Activated CD4-positive, alpha-beta memory T cell treated with anti-CD3 and anti-CD28 coated beads, Interleukin-2, amount 10 ng/mL, durations not matched to agents 7 days and 5 days (primary cell): ENCODE measurements around the gene CSNK1A1L. TPM values are rescaled to one million over a fixed set of nuclear protein-coding genes. Genes with fewer than 3 reads are reported as not detected.

Experiments used
- CTCF ChIA-PET: fragments of 350-600 bp; sonication (Branson Sonifier 250); formaldehyde crosslinking; loops from one replicate; lab custom pipeline; 2021; ENCODE audit warnings: antibody characterized with exemption, inconsistent platforms; lab: Charles Lee
- POLR2A ChIA-PET: fragments of 350-600 bp; sonication (Branson Sonifier 250); formaldehyde crosslinking; loops from one replicate; lab custom pipeline; 2021; ENCODE audit warnings: antibody characterized with exemption; lab: Charles Lee
- DNase-seq: peaks from one replicate; pipeline ENCODE4 v3.0.0-alpha.2; 2020
- H3K27ac Mint-ChIP-seq: one replicate; pipeline ENCODE4 v1.8.0; 2021; ENCODE audit warnings: mild to moderate bottlenecking, mixed read lengths
- H3K27me3 Mint-ChIP-seq: one replicate; pipeline ENCODE4 v1.8.0; 2021; ENCODE audit warnings: mixed read lengths
- H3K36me3 Mint-ChIP-seq: one replicate; pipeline ENCODE4 v1.8.0; 2021; ENCODE audit warnings: low read depth, mixed read lengths
- H3K4me1 Mint-ChIP-seq: one replicate; pipeline ENCODE4 v1.8.0; 2021; ENCODE audit warnings: mixed read lengths
- H3K4me3 Mint-ChIP-seq: one replicate; pipeline ENCODE4 v1.8.0; 2021; ENCODE audit warnings: mild to moderate bottlenecking, mixed read lengths
- H3K9me3 Mint-ChIP-seq: one replicate; pipeline ENCODE4 v1.8.0; 2021; ENCODE audit warnings: mixed read lengths
- total RNA-seq, 2 experiments: library from RNA; stranded (reverse); gene quantifications; one replicate each; pipeline ENCODE4 v1.2.3, GENCODE V29; 2021

CSNK1A1L gene
- total RNA-seq, 2 experiments from 2014 or later = not detected

GRCh38 chr13:37131092-37131491 lies 25.6 kb upstream of the CSNK1A1L start:
- H3K27me3 Mint-ChIP-seq = no peaks in the 10 kb centered on the region
- H3K36me3 Mint-ChIP-seq = no peaks in the 10 kb centered on the region
- no peak overlapping the region for H3K27ac Mint-ChIP-seq
- H3K9me3 Mint-ChIP-seq = no peaks in the 10 kb centered on the region
- ChIA-PET POLR2A (no interaction called here), CTCF (no interaction called here)
- DNase-seq = no peak
- no peaks in the 10 kb centered on the region for H3K4me1 Mint-ChIP-seq
- H3K4me3 Mint-ChIP-seq = no peak overlapping the region

- Mint-ChIP-seq H3K27ac (no peak overlapping the region), H3K4me3 (no peak overlapping the region), H3K36me3 (no peaks in the 10 kb centered on the region), H3K4me1 (no peaks in the 10 kb centered on the region), H3K27me3 (no peaks in the 10 kb centered on the region), H3K9me3 (no peaks in the 10 kb centered on the region)
- no peak for DNase-seq
- CTCF ChIA-PET = no interaction called here
- POLR2A ChIA-PET = no interaction called here
Measured at GRCh38 chr13:37129866-37130265, 24.4 kb upstream of the CSNK1A1L start.

GRCh38 chr13:37127691-37128241 lies 22.3 kb upstream of the CSNK1A1L start:
- Mint-ChIP-seq H3K4me3 (no peak overlapping the region), H3K27ac (no peak overlapping the region), H3K9me3 (no peaks in the 10 kb centered on the region), H3K27me3 (no peaks in the 10 kb centered on the region), H3K36me3 (no peaks in the 10 kb centered on the region), H3K4me1 (no peaks in the 10 kb centered on the region)
- ChIA-PET POLR2A (no interaction called here), CTCF (no interaction called here)
- DNase-seq = no peak

- H3K27me3 Mint-ChIP-seq = no peaks in the 10 kb centered on the region
- ChIA-PET CTCF (no interaction called here), POLR2A (no interaction called here)
- H3K4me3 Mint-ChIP-seq = no peak overlapping the region
- DNase-seq = no peak
- no peak overlapping the region for H3K27ac Mint-ChIP-seq
- H3K9me3 Mint-ChIP-seq = no peaks in the 10 kb centered on the region
- H3K4me1 Mint-ChIP-seq = no peaks in the 10 kb centered on the region
- no peaks in the 10 kb centered on the region for H3K36me3 Mint-ChIP-seq
Measured at GRCh38 chr13:37123337-37123736, 17.9 kb upstream of the CSNK1A1L start.

GRCh38 chr13:37118016-37118415 lies 12.6 kb upstream of the CSNK1A1L start:
- Mint-ChIP-seq H3K27me3 (no peaks in the 10 kb centered on the region), H3K9me3 (no peaks in the 10 kb centered on the region), H3K27ac (no peak overlapping the region), H3K36me3 (no peaks in the 10 kb centered on the region), H3K4me1 (no peaks in the 10 kb centered on the region), H3K4me3 (no peak overlapping the region)
- ChIA-PET CTCF (interaction anchor here (0.5 kb wide), 1 partner anchor 571 kb away, joined by 4 read pairs; no protein-coding TSS in a partner anchor), POLR2A (no interaction called here)
- no peak for DNase-seq

GRCh38 chr13:37114250-37114649 lies 8.8 kb upstream of the CSNK1A1L start:
- Mint-ChIP-seq H3K4me3 (no peak overlapping the region), H3K27me3 (peaks cover 5% of the 10 kb centered on the region), H3K27ac (no peak overlapping the region), H3K4me1 (no peaks in the 10 kb centered on the region), H3K9me3 (no peaks in the 10 kb centered on the region), H3K36me3 (no peaks in the 10 kb centered on the region)
- POLR2A ChIA-PET = no interaction called here
- DNase-seq = no peak
- CTCF ChIA-PET = no interaction called here

- Mint-ChIP-seq H3K27me3 (peaks cover 6% of the 10 kb centered on the region), H3K36me3 (no peaks in the 10 kb centered on the region), H3K4me3 (no peak overlapping the region), H3K27ac (no peak overlapping the region), H3K4me1 (no peaks in the 10 kb centered on the region), H3K9me3 (no peaks in the 10 kb centered on the region)
- POLR2A ChIA-PET = no interaction called here
- CTCF ChIA-PET = no interaction called here
- no peak for DNase-seq
Measured at GRCh38 chr13:37113534-37113933, 8.1 kb upstream of the CSNK1A1L start.

- peaks cover 9% of the 10 kb centered on the region for H3K27me3 Mint-ChIP-seq
- ChIA-PET POLR2A (no interaction called here), CTCF (no interaction called here)
- H3K36me3 Mint-ChIP-seq = no peaks in the 10 kb centered on the region
- no peaks in the 10 kb centered on the region for H3K4me1 Mint-ChIP-seq
- H3K4me3 Mint-ChIP-seq = no peak overlapping the region
- no peak overlapping the region for H3K27ac Mint-ChIP-seq
- no peak for DNase-seq
- no peaks in the 10 kb centered on the region for H3K9me3 Mint-ChIP-seq
Measured at GRCh38 chr13:37109051-37109678, 3.7 kb upstream of the CSNK1A1L start.

GRCh38 chr13:37107868-37108267 lies 2.4 kb upstream of the CSNK1A1L start:
- no peaks in the 10 kb centered on the region for H3K4me1 Mint-ChIP-seq
- peaks cover 9% of the 10 kb centered on the region for H3K27me3 Mint-ChIP-seq
- no peak overlapping the region for H3K4me3 Mint-ChIP-seq

GRCh38 chr13:37107456-37107855 lies 2.0 kb upstream of the CSNK1A1L start:
- H3K4me1 Mint-ChIP-seq = no peaks in the 10 kb centered on the region
- ChIA-PET POLR2A (no interaction called here), CTCF (no interaction called here)
- no peaks in the 10 kb centered on the region for H3K9me3 Mint-ChIP-seq
- DNase-seq = no peak
- H3K36me3 Mint-ChIP-seq = no peaks in the 10 kb centered on the region
- H3K4me3 Mint-ChIP-seq = no peak overlapping the region
- peaks cover 9% of the 10 kb centered on the region for H3K27me3 Mint-ChIP-seq
- no peak overlapping the region for H3K27ac Mint-ChIP-seq

More at GRCh38 chr13:37107868-37108267, 2.4 kb upstream of the CSNK1A1L start:
- POLR2A ChIA-PET = no interaction called here
- Mint-ChIP-seq H3K36me3 (no peaks in the 10 kb centered on the region), H3K27ac (no peak overlapping the region), H3K9me3 (no peaks in the 10 kb centered on the region)
- no peak for DNase-seq
- CTCF ChIA-PET = no interaction called here

- CTCF ChIA-PET = no interaction called here
- Mint-ChIP-seq H3K9me3 (no peaks in the 10 kb centered on the region), H3K36me3 (no peaks in the 10 kb centered on the region), H3K4me1 (no peaks in the 10 kb centered on the region), H3K4me3 (no peak overlapping the region), H3K27ac (no peak overlapping the region), H3K27me3 (peaks cover 14% of the 10 kb centered on the region)
- POLR2A ChIA-PET = no interaction called here
- DNase-seq = no peak
Measured at GRCh38 chr13:37106642-37107041, 1.2 kb upstream of the CSNK1A1L start.

- no peak overlapping the region for H3K27ac Mint-ChIP-seq
- no peaks in the 10 kb centered on the region for H3K36me3 Mint-ChIP-seq
- no peaks in the 10 kb centered on the region for H3K4me1 Mint-ChIP-seq
- DNase-seq = no peak
- peaks cover 15% of the 10 kb centered on the region for H3K27me3 Mint-ChIP-seq
- ChIA-PET POLR2A (no interaction called here), CTCF (no interaction called here)
- no peaks in the 10 kb centered on the region for H3K9me3 Mint-ChIP-seq
- H3K4me3 Mint-ChIP-seq = no peak overlapping the region
Measured at GRCh38 chr13:37102896-37103295, 2.6 kb downstream of the CSNK1A1L start.

GRCh38 chr13:37101201-37101600 lies 4.3 kb downstream of the CSNK1A1L start:
- POLR2A ChIA-PET = no interaction called here
- no peak overlapping the region for H3K27ac Mint-ChIP-seq
- CTCF ChIA-PET = no interaction called here
- no peaks in the 10 kb centered on the region for H3K36me3 Mint-ChIP-seq
- no peak for DNase-seq
- H3K4me3 Mint-ChIP-seq = no peak overlapping the region
- H3K4me1 Mint-ChIP-seq = no peaks in the 10 kb centered on the region
- no peaks in the 10 kb centered on the region for H3K9me3 Mint-ChIP-seq
- peaks cover 15% of the 10 kb centered on the region for H3K27me3 Mint-ChIP-seq

- ChIA-PET CTCF (no interaction called here), POLR2A (no interaction called here)
- H3K27me3 Mint-ChIP-seq = peaks cover 15% of the 10 kb centered on the region
- no peaks in the 10 kb centered on the region for H3K4me1 Mint-ChIP-seq
- H3K4me3 Mint-ChIP-seq = no peak overlapping the region
- H3K9me3 Mint-ChIP-seq = no peaks in the 10 kb centered on the region
- no peaks in the 10 kb centered on the region for H3K36me3 Mint-ChIP-seq
- no peak for DNase-seq
- no peak overlapping the region for H3K27ac Mint-ChIP-seq
Measured at GRCh38 chr13:37100731-37101130, 4.7 kb downstream of the CSNK1A1L start.
